GM19455 (cell line): Measurements from ENCODE around the gene BPTF.
"Not testable (repeated sequence)": the region's sequence is repeated elsewhere in the genome, so short reads cannot be mapped to it uniquely, and the experiment has no call there.

Experiments
- ATAC-seq: cut with Tn5 transposase; IDR thresholded peaks from one replicate; pipeline ENCODE4 v1.9.1; 2021; ENCODE audit not compliant: unreplicated experiment

BPTF gene

DNA sequence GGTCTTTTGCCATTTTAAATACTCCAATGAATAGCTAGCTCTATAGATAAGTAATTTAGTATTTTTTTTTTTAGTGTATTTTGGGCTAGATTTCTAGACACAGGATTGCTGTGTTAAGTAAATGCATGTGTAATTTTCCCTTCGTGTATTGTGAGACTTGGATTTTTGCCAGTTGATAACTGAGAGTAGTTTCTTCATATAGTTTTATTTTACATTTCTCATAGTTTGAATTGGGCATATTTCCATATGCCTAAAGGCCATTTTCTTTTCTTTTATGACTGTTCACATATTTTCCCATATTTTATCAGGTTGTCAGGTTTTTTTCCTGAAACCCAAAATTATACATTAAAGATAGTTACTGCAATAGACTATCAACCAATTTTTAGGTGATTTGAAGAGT lies 59.4 kb downstream of the BPTF start:
- ATAC-seq: no peak

GRCh38 chr17:67891481-67892119 lies 66.3 kb downstream of the BPTF start:
- no peak for ATAC-seq

DNA sequence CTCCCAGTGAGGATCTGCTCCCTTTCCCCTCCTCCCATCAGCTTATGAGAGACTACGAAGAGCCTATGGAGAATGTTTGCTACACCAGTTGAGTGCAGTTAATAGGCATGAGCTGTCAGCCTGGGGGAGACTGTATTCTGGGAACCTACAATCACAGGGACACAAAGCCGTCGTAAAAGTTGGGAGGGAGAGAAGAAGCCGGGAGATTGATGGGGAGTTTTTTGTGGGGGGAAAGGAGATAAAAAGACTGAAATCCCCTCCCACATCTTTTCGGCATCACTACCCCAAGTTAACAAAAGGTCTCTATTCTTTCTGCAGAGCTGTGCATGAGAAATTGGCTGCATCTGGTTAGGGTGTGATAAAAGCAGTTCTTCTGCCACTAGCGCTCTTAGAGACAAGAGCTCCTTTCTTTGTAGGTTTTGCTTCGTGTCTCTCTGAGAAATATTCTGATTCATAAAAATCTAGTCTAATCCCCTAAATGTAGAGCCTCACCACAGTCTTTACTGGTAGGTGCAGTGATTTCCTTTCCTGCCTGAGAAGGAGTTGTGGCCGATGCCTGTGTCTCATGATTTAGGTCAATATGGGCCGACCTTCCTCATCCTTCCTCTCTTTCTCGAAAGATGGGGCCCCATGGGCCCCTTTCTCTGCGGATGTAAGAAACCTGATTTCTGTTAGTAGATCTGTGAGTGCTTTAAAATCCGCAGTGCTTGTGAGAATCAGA lies 77.4 kb downstream of the BPTF start:
- ATAC-seq: no peak

DNA sequence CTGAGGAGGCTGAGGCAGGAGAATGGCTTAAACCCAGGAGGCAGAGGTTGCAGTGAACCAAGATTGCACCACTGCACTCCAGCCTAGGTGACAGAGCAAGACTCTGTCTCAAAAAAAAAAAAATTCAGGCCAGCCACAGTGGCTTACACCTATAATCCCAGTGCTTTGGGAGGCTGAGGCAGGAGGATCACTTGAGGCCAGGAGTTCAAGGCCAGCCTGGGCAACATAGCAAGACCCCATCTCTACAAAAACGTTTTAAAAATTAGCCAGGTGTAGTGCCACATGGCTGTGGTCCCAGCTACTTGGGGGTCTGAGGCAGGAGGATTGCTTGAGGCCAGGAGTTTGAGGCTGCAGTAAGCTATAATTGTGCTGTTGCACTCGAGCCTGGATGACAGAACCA lies 80.0 kb downstream of the BPTF start:
- not testable (repeated sequence) for ATAC-seq

DNA sequence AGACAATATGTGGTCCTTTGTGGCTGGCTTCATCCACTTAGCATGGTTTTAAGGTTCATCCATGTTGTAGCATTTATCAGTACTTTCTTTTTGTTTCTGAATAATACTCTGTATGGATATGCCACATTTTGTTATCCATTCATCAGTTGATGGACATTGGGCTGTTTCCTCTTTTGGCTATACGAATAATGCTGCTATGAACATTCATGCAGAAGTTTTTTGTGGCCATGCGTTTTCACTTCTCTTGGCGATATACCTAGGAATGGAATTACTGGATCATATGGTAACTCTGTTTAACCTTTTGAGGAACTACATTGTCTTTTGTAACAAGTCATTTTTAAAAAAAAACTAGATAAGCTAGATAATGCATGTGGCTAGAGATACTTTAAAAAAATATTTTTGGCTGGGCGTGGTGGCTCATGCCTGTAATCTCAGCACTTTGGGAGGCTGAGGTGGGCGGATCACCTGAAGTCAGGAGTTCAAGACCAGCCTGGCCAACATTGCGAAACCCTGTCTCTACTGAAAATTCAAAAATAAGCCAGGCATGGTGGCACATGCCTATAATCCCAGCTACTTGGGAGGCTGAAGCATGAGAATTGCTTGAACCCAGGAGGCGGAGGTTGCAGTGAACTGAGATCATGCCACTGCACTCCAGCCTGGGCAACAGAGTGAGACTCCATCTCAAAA lies 85.0 kb downstream of the BPTF start:
- ATAC-seq: not testable (repeated sequence)

DNA sequence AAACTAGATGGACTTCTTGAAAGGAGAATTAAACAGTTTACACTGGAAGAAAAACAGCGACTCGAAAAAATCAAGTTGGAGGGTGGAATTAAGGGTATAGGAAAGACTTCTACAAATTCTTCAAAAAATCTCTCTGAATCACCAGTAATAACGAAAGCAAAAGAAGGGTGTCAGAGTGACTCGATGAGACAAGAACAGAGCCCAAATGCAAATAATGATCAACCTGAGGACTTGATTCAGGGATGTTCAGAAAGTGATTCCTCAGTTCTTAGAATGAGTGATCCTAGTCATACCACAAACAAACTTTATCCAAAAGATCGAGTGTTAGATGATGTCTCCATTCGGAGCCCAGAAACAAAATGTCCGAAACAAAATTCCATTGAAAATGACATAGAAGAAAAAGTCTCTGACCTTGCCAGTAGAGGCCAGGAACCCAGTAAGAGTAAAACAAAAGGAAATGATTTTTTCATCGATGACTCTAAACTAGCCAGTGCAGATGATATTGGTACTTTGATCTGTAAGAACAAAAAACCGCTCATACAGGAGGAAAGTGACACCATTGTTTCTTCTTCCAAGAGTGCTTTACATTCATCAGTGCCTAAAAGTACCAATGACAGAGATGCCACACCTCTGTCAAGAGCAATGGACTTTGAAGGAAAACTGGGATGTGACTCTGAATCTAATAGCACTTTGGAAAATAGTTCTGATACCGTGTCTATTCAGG lies 85.9 kb downstream of the BPTF start:
- ATAC-seq: no peak

DNA sequence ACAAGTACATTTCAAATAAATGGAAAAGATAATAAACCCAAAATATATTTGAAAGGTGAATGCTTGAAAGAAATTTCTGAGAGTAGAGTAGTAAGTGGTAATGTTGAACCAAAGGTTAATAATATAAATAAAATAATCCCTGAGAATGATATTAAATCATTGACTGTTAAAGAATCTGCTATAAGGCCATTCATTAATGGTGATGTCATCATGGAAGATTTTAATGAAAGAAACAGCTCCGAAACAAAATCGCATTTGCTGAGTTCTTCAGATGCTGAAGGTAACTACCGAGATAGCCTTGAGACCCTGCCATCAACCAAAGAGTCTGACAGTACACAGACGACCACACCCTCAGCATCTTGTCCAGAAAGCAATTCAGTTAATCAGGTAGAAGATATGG lies 86.8 kb downstream of the BPTF start:
- no peak for ATAC-seq

- ATAC-seq: no peak
Observed at GRCh38 chr17:67912656-67913055, 87.4 kb downstream of the BPTF start.

DNA sequence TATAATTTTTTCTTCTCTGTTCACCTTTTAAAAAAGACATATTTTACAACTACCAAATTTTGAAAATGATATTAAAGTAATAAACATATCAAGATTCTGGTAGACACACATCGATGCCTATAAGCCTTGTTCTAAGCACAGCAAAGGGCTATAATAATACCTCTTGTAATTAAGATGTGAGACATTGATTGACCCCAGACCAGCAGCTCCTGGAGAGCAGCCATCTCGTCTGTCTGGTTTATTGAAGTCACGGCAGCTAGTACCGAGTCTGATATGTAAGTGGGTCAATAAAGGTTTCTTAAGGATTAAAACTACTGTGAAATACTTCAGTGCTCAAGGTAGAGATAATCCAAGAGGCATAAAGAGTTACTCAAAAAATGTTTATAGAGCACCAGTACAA lies 94.9 kb downstream of the BPTF start:
- no peak for ATAC-seq

DNA sequence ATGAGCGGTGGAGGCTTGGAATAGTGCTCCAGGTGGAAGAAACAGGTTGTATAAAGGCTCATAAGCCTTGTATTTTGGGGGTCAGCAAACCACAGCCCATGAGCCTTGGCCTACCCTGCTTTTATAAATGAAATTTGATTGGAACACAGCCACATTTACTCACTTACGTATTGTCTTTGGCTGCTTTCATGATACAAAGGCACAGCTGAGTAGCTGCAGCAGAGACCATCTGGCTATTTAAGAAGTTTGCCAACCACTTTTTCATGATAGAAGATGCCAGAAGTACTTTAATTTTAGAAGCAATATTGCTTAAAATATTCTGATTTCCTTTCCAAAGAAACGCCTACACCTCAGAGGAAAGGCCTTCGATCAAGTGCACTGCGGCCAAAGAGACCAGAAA lies 97.2 kb downstream of the BPTF start:
- ATAC-seq: no peak

DNA sequence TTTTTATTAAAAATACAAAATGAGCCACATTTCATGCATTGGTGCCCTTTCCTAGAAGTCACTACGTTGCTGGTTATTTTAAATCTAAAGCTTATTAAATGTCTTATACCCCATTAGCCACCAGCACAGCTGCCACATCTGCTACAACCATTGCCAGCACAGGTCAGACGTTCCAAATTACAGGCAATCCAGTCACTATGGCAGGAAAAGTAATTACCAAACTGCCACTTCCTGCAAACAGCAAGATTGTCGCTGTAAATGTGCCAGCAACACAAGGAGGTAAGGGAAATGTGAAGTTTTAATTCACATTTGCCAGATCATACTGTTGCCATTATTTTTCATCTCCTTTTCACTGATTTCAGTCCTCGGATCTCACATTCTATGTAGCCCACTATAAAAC lies 103.5 kb downstream of the BPTF start:
- ATAC-seq: not testable (repeated sequence)

DNA sequence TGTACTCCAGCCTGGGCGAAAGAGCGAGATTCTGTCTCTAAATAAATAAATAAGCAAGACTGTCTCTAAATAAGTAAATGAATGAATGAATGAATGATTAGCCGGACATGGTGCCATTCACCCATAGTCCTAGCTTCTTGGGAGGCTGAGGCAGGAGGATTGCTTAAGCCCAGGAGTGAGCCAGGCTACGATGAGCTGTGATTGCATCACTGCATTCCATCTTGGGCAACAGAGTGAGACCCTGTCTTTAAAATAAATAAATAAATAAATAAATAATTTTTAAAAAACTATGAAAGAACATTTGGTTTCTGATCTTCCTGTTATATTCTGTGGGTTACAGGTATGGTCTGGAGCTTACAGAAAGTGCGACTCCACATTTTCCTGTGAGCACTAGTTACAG lies 105.9 kb downstream of the BPTF start:
- no peak for ATAC-seq

DNA sequence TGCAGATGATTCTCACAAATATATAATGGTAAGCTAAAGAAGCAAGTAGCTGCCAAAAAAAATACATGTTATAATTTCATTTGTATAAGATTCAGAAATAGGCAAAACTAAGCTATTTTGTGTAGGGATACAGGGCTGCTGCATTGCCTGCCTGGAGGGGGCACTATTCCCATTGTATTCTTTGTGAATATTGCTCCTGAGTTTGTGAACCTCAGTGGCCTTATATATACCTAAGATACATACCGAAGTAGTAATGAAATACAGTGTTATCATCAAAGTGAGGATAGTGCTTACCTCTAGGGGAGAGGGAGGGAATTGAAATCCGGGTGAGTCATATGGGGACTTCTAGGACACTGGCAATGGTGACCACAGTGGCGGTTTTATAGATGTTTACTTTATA lies 117.5 kb downstream of the BPTF start:
- ATAC-seq: no peak

DNA sequence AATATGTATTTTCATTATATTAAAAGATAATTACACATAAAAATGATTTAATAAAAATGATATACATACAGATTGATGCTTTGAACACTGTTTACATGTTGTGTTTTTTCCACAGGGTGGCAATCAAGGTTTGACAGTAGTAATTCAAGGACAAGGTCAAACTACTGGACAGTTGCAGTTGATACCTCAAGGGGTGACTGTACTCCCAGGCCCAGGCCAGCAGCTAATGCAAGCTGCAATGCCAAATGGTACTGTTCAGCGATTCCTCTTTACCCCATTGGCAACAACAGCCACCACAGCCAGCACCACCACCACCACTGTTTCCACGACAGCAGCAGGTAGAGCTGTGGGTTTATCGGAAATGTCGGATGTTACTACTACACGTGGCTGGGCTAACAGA lies 118.7 kb downstream of the BPTF start:
- ATAC-seq: no peak

GRCh38 chr17:67946513-67946912 lies 121.2 kb downstream of the BPTF start:
- no peak for ATAC-seq

DNA sequence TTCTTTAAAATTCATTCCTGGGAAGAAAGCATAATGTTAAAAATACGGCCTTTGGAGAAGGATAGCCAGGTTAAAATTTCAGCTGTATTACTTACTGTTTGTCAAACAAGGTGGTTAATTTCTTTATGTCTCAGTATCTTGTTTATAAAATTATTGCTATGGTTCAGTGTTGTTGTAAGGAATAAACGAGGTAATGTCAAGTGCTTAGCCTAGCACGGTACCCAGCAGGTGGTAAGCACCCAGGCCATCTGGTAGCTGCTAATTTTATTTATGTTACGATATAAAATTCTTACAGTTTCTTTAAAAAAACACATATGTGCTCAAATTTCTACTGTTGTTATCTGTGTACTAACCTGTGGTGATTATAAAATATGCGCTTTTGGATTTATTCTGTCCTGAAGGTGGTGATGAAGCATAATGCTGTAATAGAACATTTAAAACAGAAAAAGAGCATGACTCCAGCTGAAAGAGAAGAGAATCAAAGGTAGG lies 122.1 kb downstream of the BPTF start:
- no peak for ATAC-seq

- no peak for ATAC-seq
Observed at GRCh38 chr17:67950945-67951344, 125.6 kb downstream of the BPTF start.

DNA sequence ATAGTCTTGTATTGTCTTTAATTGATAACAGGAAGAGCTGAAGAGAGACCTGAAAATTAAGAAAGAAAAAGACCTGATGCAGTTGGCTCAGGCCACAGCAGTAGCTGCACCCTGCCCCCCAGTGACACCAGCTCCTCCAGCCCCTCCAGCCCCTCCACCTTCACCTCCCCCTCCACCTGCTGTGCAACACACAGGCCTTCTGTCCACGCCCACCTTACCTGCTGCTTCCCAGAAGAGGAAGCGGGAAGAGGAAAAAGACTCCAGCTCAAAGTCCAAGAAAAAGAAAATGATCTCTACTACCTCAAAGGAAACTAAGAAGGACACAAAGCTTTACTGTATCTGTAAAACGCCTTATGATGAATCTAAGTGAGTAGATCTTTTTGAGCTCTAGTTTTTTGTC lies 134.2 kb downstream of the BPTF start:
- no peak for ATAC-seq

- not testable (repeated sequence) for ATAC-seq
Observed at GRCh38 chr17:67960276-67960675, 135.0 kb downstream of the BPTF start.

- not testable (repeated sequence) for ATAC-seq
Observed at GRCh38 chr17:67962156-67962555, 136.9 kb downstream of the BPTF start.

GRCh38 chr17:67963145-67963572 lies 137.9 kb downstream of the BPTF start:
- not testable (repeated sequence) for ATAC-seq
